HG03469 (cell line): ENCODE results near the gene MTUS2.
"Not testable (repeated sequence)": the region's sequence is repeated elsewhere in the genome, so short reads cannot be mapped to it uniquely, and the experiment has no call there.

Source experiments
- ATAC-seq: cut with Tn5 transposase; IDR thresholded peaks from one replicate; pipeline ENCODE4 v1.9.1; 2021; ENCODE audit warnings: mild to moderate bottlenecking, moderate library complexity, moderate number of reproducible peaks; ENCODE audit not compliant: unreplicated experiment

The MTUS2 gene

DNA sequence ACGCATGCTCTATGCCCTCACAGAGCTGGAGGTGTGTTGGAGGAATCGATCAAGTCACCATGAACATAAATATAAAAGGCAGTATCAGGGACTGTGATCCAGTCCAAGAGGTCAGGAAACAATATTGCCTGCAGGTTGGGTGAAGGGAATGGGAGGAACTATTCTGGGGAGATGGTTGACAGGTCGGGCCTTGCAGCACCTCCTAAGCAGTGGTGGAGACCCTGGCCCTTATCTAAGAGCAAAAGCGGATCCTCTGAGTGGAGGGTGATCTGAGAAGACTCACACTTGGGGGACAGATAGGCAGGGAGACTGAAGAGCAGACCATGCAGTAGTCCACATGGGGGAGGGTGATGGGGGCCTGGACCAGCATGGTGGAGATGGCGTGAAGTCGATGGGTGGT is 561.9 kb downstream of the MTUS2 start:
- ATAC-seq = no peak

GRCh38 chr13:29383476-29383875 is 563.3 kb downstream of the MTUS2 start:
- no peak for ATAC-seq

DNA sequence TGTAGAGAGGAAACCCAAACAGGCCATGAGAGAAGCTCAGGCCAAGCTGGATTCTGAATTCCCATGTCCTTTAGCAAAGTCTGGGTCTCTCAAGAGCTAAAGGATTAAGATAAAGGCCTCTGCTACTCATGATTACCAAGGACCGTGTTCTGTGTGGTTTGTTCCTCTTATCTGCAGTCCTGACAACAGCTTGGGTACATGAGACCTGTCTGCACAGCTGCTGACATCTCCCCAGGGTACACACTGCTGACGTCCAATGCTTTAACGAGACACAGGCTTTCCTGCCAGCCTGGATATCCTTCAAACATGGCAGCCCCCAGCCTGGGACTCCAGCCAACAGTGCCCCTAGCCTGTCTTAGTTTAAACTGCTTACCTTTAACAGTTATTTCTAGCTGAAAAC is 564.3 kb downstream of the MTUS2 start:
- no peak for ATAC-seq

DNA sequence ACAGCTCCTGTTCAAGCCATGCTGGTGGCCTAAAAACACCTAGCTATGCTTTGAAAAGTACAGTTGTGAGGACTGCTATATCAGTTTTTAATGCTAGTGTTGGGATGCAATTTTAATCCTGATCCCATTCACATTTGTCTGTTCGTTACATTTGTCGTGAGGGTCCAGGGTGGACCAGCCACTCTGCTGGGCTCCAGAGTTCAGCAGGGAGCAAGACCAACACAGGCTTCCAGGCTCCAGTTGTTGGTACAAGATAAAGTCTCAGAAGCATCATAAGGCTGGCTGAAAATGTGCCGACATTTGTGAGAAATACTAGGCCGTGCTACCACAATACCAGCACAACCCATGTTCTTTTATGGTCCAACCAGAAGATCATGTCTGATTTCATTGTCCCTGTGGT is 564.7 kb downstream of the MTUS2 start:
- no peak for ATAC-seq

GRCh38 chr13:29386246-29386645 is 566.1 kb downstream of the MTUS2 start:
- ATAC-seq = no peak

- ATAC-seq = not testable (repeated sequence)
These were observed 570.5 kb downstream of the MTUS2 start for GRCh38 chr13:29390598-29390997.

- ATAC-seq = no peak
These were observed 576.3 kb downstream of the MTUS2 start for GRCh38 chr13:29396446-29396845.

GRCh38 chr13:29397265-29397664 is 577.1 kb downstream of the MTUS2 start:
- ATAC-seq = no peak

DNA sequence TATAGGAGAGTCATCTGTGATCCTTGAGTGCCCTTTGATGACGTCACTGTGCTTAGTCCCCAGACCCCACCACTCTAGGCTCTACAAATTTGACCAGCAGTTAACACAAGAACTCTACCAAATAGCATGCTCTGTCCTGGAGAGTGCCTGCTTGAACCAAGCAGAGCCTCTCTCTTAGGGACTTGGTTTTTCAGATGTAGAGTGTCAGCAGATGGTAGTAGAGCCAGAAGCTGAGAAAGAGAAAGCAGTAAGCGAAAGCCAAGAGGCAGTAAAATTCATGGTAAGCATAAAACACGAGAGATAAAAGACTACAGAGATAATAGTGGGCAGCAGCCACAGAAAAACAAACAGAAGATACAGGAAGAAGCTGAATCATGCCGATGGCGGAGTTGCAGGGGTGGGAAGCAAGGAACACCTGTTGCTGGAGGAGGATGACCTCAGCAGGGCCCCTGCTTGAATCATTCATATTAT is 582.1 kb downstream of the MTUS2 start:
- no peak for ATAC-seq

- ATAC-seq = no peak
These were observed 585.3 kb downstream of the MTUS2 start for GRCh38 chr13:29405401-29405800.

GRCh38 chr13:29411481-29411880 is 591.3 kb downstream of the MTUS2 start:
- ATAC-seq = no peak

DNA sequence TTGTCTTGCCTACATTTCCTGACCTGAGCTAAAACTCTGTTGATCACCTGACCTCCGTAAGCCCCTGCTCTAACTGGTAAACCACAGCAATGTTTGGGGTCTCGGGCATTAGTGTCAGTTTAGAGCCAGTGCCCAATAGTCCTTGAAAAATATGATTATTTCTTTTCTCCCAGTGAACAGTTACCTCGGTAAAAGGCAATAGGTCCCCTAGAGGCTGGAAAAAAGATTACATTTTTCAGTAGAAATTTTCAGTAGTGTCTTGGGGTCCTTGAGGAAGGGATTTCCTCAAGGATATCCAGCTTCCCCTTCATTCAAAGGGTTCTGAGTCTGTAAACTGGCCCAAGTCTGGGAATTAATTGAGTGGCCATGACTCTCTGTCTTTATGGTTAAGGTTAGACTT is 597.9 kb downstream of the MTUS2 start:
- ATAC-seq = no peak

DNA sequence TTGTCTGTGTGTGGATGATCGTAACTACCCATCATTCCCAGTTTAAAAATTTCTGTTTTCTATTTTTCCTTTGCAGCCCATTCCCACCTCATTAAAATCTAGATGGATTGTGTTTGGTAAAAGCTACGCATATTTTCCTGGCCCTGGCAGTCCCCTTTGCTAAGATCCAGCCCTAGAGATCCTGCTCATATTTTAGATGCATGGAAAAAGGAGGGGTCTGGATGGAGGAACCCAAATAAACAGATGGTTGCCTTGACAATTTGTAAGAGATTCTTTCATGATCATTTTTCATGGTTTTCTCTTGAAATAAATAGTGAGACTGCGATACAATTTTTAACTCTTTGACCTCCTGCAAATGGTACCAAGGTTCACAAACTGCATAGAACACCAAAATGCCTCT is 601.0 kb downstream of the MTUS2 start:
- no peak for ATAC-seq

GRCh38 chr13:29422015-29422414 is 601.9 kb downstream of the MTUS2 start:
- no peak for ATAC-seq

- no peak for ATAC-seq
These were observed 602.9 kb downstream of the MTUS2 start for GRCh38 chr13:29423050-29423449.

GRCh38 chr13:29427937-29428309 is 607.8 kb downstream of the MTUS2 start:
- no peak for ATAC-seq

GRCh38 chr13:29428310-29429181 is 608.4 kb downstream of the MTUS2 start:
- ATAC-seq = no peak

DNA sequence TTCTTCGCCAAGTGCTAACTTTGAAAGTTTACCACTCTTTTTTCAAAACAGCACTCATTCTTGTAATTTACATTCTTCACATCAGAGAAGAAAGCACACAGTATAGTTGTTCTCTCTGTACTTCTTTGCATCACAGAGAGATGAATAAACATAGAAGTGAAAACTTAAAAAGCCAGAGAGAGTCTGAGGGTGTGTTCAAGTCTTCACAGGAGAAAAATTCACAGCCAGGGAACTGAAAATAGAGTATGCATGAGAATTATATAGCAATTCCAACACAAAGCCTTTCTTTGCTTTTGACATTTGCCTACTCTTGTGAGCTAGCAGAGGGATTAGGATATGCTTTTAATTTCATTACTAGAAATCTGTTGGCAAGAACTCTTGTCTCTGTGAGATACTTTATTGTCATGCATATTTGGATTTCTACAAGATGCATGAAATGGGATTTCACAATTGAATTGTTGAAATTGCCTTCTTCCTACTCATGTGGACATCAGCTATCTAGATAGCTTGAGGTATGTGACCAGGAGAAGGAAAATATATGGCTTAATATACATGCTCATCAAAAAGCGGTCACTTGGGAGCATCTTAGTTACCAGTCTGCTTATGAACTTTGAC is 609.3 kb downstream of the MTUS2 start:
- ATAC-seq = no peak

- no peak for ATAC-seq
These were observed 614.2 kb downstream of the MTUS2 start for GRCh38 chr13:29434217-29434945.

- no peak for ATAC-seq
These were observed 615.2 kb downstream of the MTUS2 start for GRCh38 chr13:29435125-29435911.

GRCh38 chr13:29436291-29436690 is 616.2 kb downstream of the MTUS2 start:
- no peak for ATAC-seq
